Measurements from ENCODE around the gene SMOC1.

SMOC1 gene

GRCh38 chr14:70045844-70046535 lies 166.8 kb downstream of the SMOC1 start:
- Histone ChIP-seq H3K27me3 (ENCODE audit: control insufficient read depth in 5 of 5, insufficient read depth in 4 of 5, low read length in 5 of 5) (peaks cover 0 to 8% (median 6%) of the 10 kb centered on the region in 5 donors), H3K4me1 (ENCODE audit: control insufficient read depth in 5 of 5, insufficient read depth in 5 of 5, low read length in 5 of 5) (no peaks in the 10 kb centered on the region), H3K9ac (ENCODE audit: low read length in 5 of 5) (no peak overlapping the region), H3K9me3 (ENCODE audit: control insufficient read depth in 5 of 5, low read length in 5 of 5) (no peaks in the 10 kb centered on the region), H3K27ac (ENCODE audit: low read depth, low read length) (no peak overlapping the region), H3K4me3 (ENCODE audit: low read depth in 1 of 5, low read length in 5 of 5) (no peak overlapping the region), H3K36me3 (ENCODE audit: control insufficient read depth in 5 of 5, insufficient read depth in 5 of 5, low read length in 5 of 5) (no peaks in the 10 kb centered on the region)

- H3K27me3 ChIP-seq (ENCODE audit: control insufficient read depth in 5 of 5, insufficient read depth in 4 of 5, low read length in 5 of 5), result peaks cover 0 to 7% (median 6%) of the 10 kb centered on the region in 5 donors
- H3K36me3 ChIP-seq (ENCODE audit: control insufficient read depth in 5 of 5, insufficient read depth in 5 of 5, low read length in 5 of 5), result no peaks in the 10 kb centered on the region
- H3K27ac ChIP-seq (ENCODE audit: low read depth, low read length), result no peak overlapping the region
- H3K9me3 ChIP-seq (ENCODE audit: control insufficient read depth in 5 of 5, low read length in 5 of 5), result no peaks in the 10 kb centered on the region
- H3K4me1 ChIP-seq (ENCODE audit: control insufficient read depth in 5 of 5, insufficient read depth in 5 of 5, low read length in 5 of 5), result no peaks in the 10 kb centered on the region
- H3K9ac ChIP-seq (ENCODE audit: low read length in 5 of 5), result no peak overlapping the region
- H3K4me3 ChIP-seq (ENCODE audit: low read depth in 1 of 5, low read length in 5 of 5), result no peak overlapping the region
Measured at GRCh38 chr14:70047598-70048312, 168.5 kb downstream of the SMOC1 start.

- H3K36me3 ChIP-seq (ENCODE audit: control insufficient read depth in 5 of 5, insufficient read depth in 5 of 5, low read length in 5 of 5), result no peaks in the 10 kb centered on the region
- no peak overlapping the region for H3K4me3 ChIP-seq (ENCODE audit: low read depth in 1 of 5, low read length in 5 of 5)
- H3K9me3 ChIP-seq (ENCODE audit: control insufficient read depth in 5 of 5, low read length in 5 of 5), result no peaks in the 10 kb centered on the region
- no peak overlapping the region for H3K9ac ChIP-seq (ENCODE audit: low read length in 5 of 5)
- no peaks in the 10 kb centered on the region for H3K4me1 ChIP-seq (ENCODE audit: control insufficient read depth in 5 of 5, insufficient read depth in 5 of 5, low read length in 5 of 5)
- H3K27me3 ChIP-seq (ENCODE audit: control insufficient read depth in 5 of 5, insufficient read depth in 4 of 5, low read length in 5 of 5), result peaks cover 0 to 7% (median 1%) of the 10 kb centered on the region in 5 donors
- H3K27ac ChIP-seq (ENCODE audit: low read depth, low read length), result no peak overlapping the region
Measured at GRCh38 chr14:70048313-70048654, 169.1 kb downstream of the SMOC1 start.

- Histone ChIP-seq H3K4me1 (ENCODE audit: control insufficient read depth in 5 of 5, insufficient read depth in 5 of 5, low read length in 5 of 5) (no peaks in the 10 kb centered on the region), H3K4me3 (ENCODE audit: low read depth in 1 of 5, low read length in 5 of 5) (no peak overlapping the region), H3K36me3 (ENCODE audit: control insufficient read depth in 5 of 5, insufficient read depth in 5 of 5, low read length in 5 of 5) (no peaks in the 10 kb centered on the region), H3K27ac (ENCODE audit: low read depth, low read length) (no peak overlapping the region), H3K9ac (ENCODE audit: low read length in 5 of 5) (no peak overlapping the region), H3K9me3 (ENCODE audit: control insufficient read depth in 5 of 5, low read length in 5 of 5) (no peaks in the 10 kb centered on the region), H3K27me3 (ENCODE audit: control insufficient read depth in 5 of 5, insufficient read depth in 4 of 5, low read length in 5 of 5) (peaks cover 0 to 7% (median 0%) of the 10 kb centered on the region in 5 donors)
Measured at GRCh38 chr14:70049605-70050004, 170.4 kb downstream of the SMOC1 start.

GRCh38 chr14:70050136-70050535 lies 170.9 kb downstream of the SMOC1 start:
- no peaks in the 10 kb centered on the region for H3K9me3 ChIP-seq (ENCODE audit: control insufficient read depth in 5 of 5, low read length in 5 of 5)
- no peaks in the 10 kb centered on the region for H3K4me1 ChIP-seq (ENCODE audit: control insufficient read depth in 5 of 5, insufficient read depth in 5 of 5, low read length in 5 of 5)

GRCh38 chr14:70052990-70053389 lies 173.8 kb downstream of the SMOC1 start:
- Histone ChIP-seq H3K27ac (ENCODE audit: low read depth, low read length) (no peak overlapping the region), H3K4me1 (ENCODE audit: control insufficient read depth in 5 of 5, insufficient read depth in 5 of 5, low read length in 5 of 5) (no peaks in the 10 kb centered on the region), H3K4me3 (ENCODE audit: low read depth in 1 of 5, low read length in 5 of 5) (no peak overlapping the region), H3K27me3 (ENCODE audit: control insufficient read depth in 5 of 5, insufficient read depth in 4 of 5, low read length in 5 of 5) (peaks cover 0 to 3% (median 0%) of the 10 kb centered on the region in 5 donors), H3K9me3 (ENCODE audit: control insufficient read depth in 5 of 5, low read length in 5 of 5) (no peaks in the 10 kb centered on the region), H3K9ac (ENCODE audit: low read length in 5 of 5) (no peak overlapping the region), H3K36me3 (ENCODE audit: control insufficient read depth in 5 of 5, insufficient read depth in 5 of 5, low read length in 5 of 5) (no peaks in the 10 kb centered on the region)

More at GRCh38 chr14:70050136-70050535, 170.9 kb downstream of the SMOC1 start:
- Histone ChIP-seq H3K27ac (ENCODE audit: low read depth, low read length) (no peak overlapping the region), H3K36me3 (ENCODE audit: control insufficient read depth in 5 of 5, insufficient read depth in 5 of 5, low read length in 5 of 5) (no peaks in the 10 kb centered on the region), H3K9ac (ENCODE audit: low read length in 5 of 5) (no peak overlapping the region), H3K27me3 (ENCODE audit: control insufficient read depth in 5 of 5, insufficient read depth in 4 of 5, low read length in 5 of 5) (peaks cover 0 to 7% (median 0%) of the 10 kb centered on the region in 5 donors), H3K4me3 (ENCODE audit: low read depth in 1 of 5, low read length in 5 of 5) (no peak overlapping the region)

- Histone ChIP-seq H3K4me3 (ENCODE audit: low read depth in 1 of 5, low read length in 5 of 5) (no peak overlapping the region), H3K9me3 (ENCODE audit: control insufficient read depth in 5 of 5, low read length in 5 of 5) (no peaks in the 10 kb centered on the region), H3K4me1 (ENCODE audit: control insufficient read depth in 5 of 5, insufficient read depth in 5 of 5, low read length in 5 of 5) (no peaks in the 10 kb centered on the region), H3K9ac (ENCODE audit: low read length in 5 of 5) (no peak overlapping the region), H3K27me3 (ENCODE audit: control insufficient read depth in 5 of 5, insufficient read depth in 4 of 5, low read length in 5 of 5) (peaks cover 0 to 3% (median 0%) of the 10 kb centered on the region in 5 donors), H3K36me3 (ENCODE audit: control insufficient read depth in 5 of 5, insufficient read depth in 5 of 5, low read length in 5 of 5) (no peaks in the 10 kb centered on the region), H3K27ac (ENCODE audit: low read depth, low read length) (no peak overlapping the region)
Measured at GRCh38 chr14:70057519-70058136, 178.4 kb downstream of the SMOC1 start.

- no peaks in the 10 kb centered on the region for H3K36me3 ChIP-seq (ENCODE audit: control insufficient read depth in 5 of 5, insufficient read depth in 5 of 5, low read length in 5 of 5)
Measured at GRCh38 chr14:70059545-70059944, 180.3 kb downstream of the SMOC1 start.

GRCh38 chr14:70061108-70061507 lies 181.9 kb downstream of the SMOC1 start:
- Histone ChIP-seq H3K27me3 (ENCODE audit: control insufficient read depth in 5 of 5, insufficient read depth in 4 of 5, low read length in 5 of 5) (peaks cover 0 to 9% (median 3%) of the 10 kb centered on the region in 5 donors), H3K4me3 (ENCODE audit: low read depth in 1 of 5, low read length in 5 of 5) (no peak overlapping the region), H3K9me3 (ENCODE audit: control insufficient read depth in 5 of 5, low read length in 5 of 5) (no peaks in the 10 kb centered on the region), H3K27ac (ENCODE audit: low read depth, low read length) (no peak overlapping the region), H3K4me1 (ENCODE audit: control insufficient read depth in 5 of 5, insufficient read depth in 5 of 5, low read length in 5 of 5) (no peaks in the 10 kb centered on the region), H3K36me3 (ENCODE audit: control insufficient read depth in 5 of 5, insufficient read depth in 5 of 5, low read length in 5 of 5) (no peaks in the 10 kb centered on the region), H3K9ac (ENCODE audit: low read length in 5 of 5) (no peak overlapping the region)

More at GRCh38 chr14:70059545-70059944, 180.3 kb downstream of the SMOC1 start:
- Histone ChIP-seq H3K9me3 (ENCODE audit: control insufficient read depth in 5 of 5, low read length in 5 of 5) (no peaks in the 10 kb centered on the region), H3K9ac (ENCODE audit: low read length in 5 of 5) (no peak overlapping the region), H3K27ac (ENCODE audit: low read depth, low read length) (no peak overlapping the region), H3K4me3 (ENCODE audit: low read depth in 1 of 5, low read length in 5 of 5) (no peak overlapping the region), H3K4me1 (ENCODE audit: control insufficient read depth in 5 of 5, insufficient read depth in 5 of 5, low read length in 5 of 5) (no peaks in the 10 kb centered on the region), H3K27me3 (ENCODE audit: control insufficient read depth in 5 of 5, insufficient read depth in 4 of 5, low read length in 5 of 5) (peaks cover 0 to 3% (median 3%) of the 10 kb centered on the region in 5 donors)
